GM12878 (cell line): ENCODE data around the gene SLC4A8. TPM values are rescaled to one million over a fixed set of nuclear protein-coding genes. Genes with fewer than 3 reads are reported as not detected.

Experiments used
- ATAC-seq: fragments of 200-7000 bp; cut with Tn5 transposase; 3 replicates; pipeline ENCODE4 v1.9.1; 2020; ENCODE audit warnings: mild to moderate bottlenecking, moderate library complexity
- BruUV-seq: library from RNA; stranded (reverse); fragments of 400-500 nt; replicated peaks from 2 replicates; lab custom pipeline; 2021; lab: Mats Ljungman, UMichigan
- CTCF ChIA-PET: fragments of 300-600 bp; sonication (Branson Sonifier 250); formaldehyde crosslinking; extraction: SDS; loops from one replicate; lab custom pipeline; 2021; ENCODE audit warnings: inconsistent platforms; lab: Yijun Ruan, JAX
- POLR2A ChIA-PET: fragments of 350-600 bp; formaldehyde crosslinking; extraction: SDS; loops from one replicate; lab custom pipeline; 2021; ENCODE audit warnings: inconsistent platforms; lab: Charles Lee
- RAD21 ChIA-PET: fragments of 300-600 bp; sonication (Branson Sonifier 250); formaldehyde crosslinking; loops from one replicate; lab custom pipeline; 2023; ENCODE audit warnings: antibody characterized with exemption; ENCODE audit not compliant: unreplicated experiment; lab: Charles Lee
- SMC1A ChIA-PET: fragments of 300-600 bp; sonication (Branson Sonifier 250); formaldehyde crosslinking; loops from one replicate; lab custom pipeline; 2023; ENCODE audit not compliant: unreplicated experiment, uncharacterized antibody; lab: Charles Lee
- DNase-seq: peaks from one replicate; pipeline ENCODE4 v3.0.0-alpha.2; 2011; ENCODE audit warnings: low read depth, low spot score
- FAIRE-seq: peaks from 3 replicates; lab custom pipeline; 2011; peaks lifted over from hg19 to GRCh38; lab: Jason Lieb, UNC
- H2AFZ ChIP-seq: 2 replicates; pipeline ENCODE4 v1.6.0; 2011; ENCODE audit warnings: low read depth, low read length, control low read depth; ENCODE audit not compliant: control insufficient read depth
- H3K27ac ChIP-seq: 2 replicates; pipeline ENCODE4 v1.5.1; 2011; ENCODE audit warnings: control low read depth; ENCODE audit not compliant: control insufficient read depth, insufficient read depth
- H3K27me3 ChIP-seq, 2 experiments: replicated peaks in 1 of 2; 2 replicates each; pipeline versions ENCODE4 v1.6.0 to v1.6.1; 2011; ENCODE audit warnings: low read length in 1 of 2; ENCODE audit not compliant: control insufficient read depth in 2 of 2, insufficient read depth in 2 of 2
- H3K36me3 ChIP-seq, 2 experiments: 2 replicates each; pipeline ENCODE4 v1.5.1; 2011; ENCODE audit warnings: low read length in 1 of 2; ENCODE audit not compliant: control insufficient read depth in 2 of 2, insufficient read depth in 2 of 2
- H3K4me1 ChIP-seq: 2 replicates; pipeline ENCODE4 v1.6.1; 2011; ENCODE audit warnings: mild to moderate bottlenecking, low read length, moderate library complexity, mixed read lengths; ENCODE audit not compliant: control insufficient read depth, insufficient read depth
- H3K4me2 ChIP-seq: 2 replicates; pipeline ENCODE4 v1.6.0; 2011; ENCODE audit warnings: control low read depth; ENCODE audit not compliant: control insufficient read depth, insufficient read depth
- H3K4me3 ChIP-seq: fragments of 200-600 bp; sonication (generic); 2 replicates; pipeline ENCODE4 v1.5.1; 2016
- H3K79me2 ChIP-seq: 2 replicates; pipeline ENCODE4 v1.6.0; 2011; ENCODE audit warnings: low read length; ENCODE audit not compliant: control insufficient read depth, insufficient read depth
- H3K9ac ChIP-seq: 2 replicates; pipeline ENCODE4 v1.8.0; 2011; ENCODE audit warnings: low read length, control low read depth, mixed read lengths; ENCODE audit not compliant: control insufficient read depth, insufficient read depth
- H3K9me3 ChIP-seq: replicated peaks from 3 replicates; pipeline ENCODE4 v1.5.1; 2011; ENCODE audit warnings: mild to moderate bottlenecking, low read length; ENCODE audit not compliant: control insufficient read depth, insufficient read depth
- H4K20me1 ChIP-seq: 2 replicates; pipeline ENCODE4 v1.6.0; 2011; ENCODE audit not compliant: control insufficient read depth, insufficient read depth
- CBFB ChIP-seq: IDR thresholded peaks from 2 replicates; pipeline ENCODE4 v1.6.1; 2016; ENCODE audit warnings: antibody characterized with exemption, low read depth
- CBX5 ChIP-seq: sonication (generic); IDR thresholded peaks from 2 replicates; pipeline ENCODE4 v1.6.1; 2016; ENCODE audit warnings: low read depth, moderate library complexity, mild to moderate bottlenecking, inconsistent platforms
- CHD1 ChIP-seq: IDR thresholded peaks from 2 replicates; pipeline ENCODE4 v1.6.1; 2012; ENCODE audit warnings: low read depth, low read length, improper control_type of control experiment
- HDAC6 ChIP-seq: fragments of 200-600 bp; sonication (generic); IDR thresholded peaks from one replicate; pipeline ENCODE4 v1.8.0; 2017; ENCODE audit warnings: antibody characterized with exemption; ENCODE audit not compliant: unreplicated experiment
- KAT2A ChIP-seq: conservative IDR thresholded peaks from 2 replicates; pipeline ENCODE4 v1.6.1; 2011; ENCODE audit warnings: low read depth, low read length; ENCODE audit not compliant: control insufficient read depth
- MEF2B ChIP-seq: fragments of 450-650 bp; IDR thresholded peaks from 2 replicates; pipeline ENCODE4 v1.6.1; 2018; ENCODE audit warnings: mild to moderate bottlenecking, moderate library complexity; ENCODE audit not compliant: partially characterized antibody, poor library complexity, severe bottlenecking
- POU2F2 ChIP-seq: IDR thresholded peaks from 3 replicates; pipeline ENCODE4 v1.6.1; 2011; ENCODE audit warnings: low read depth, mild to moderate bottlenecking, low read length, borderline replicate concordance
- WGBS: methylation state at CpG from one replicate; pipeline ENCODE4 v1.1.6; 2016; ENCODE audit warnings: low lambda C conversion rate; ENCODE audit not compliant: insufficient replicate concordance, insufficient coverage; ENCODE audit errors: missing lambda C conversion rate; 5-methylcytosine and 5-hydroxymethylcytosine counted together
- in situ Hi-C: fragments of 300-500 bp; cut with MboI; formaldehyde crosslinking; loops from 9 replicates; pipeline ENCODE4 v1.14.3; 2018; ENCODE audit warnings: mixed read lengths
- intact Hi-C: fragments of 100-400 bp; cut with micrococcal nuclease; formaldehyde crosslinking; loops from one replicate; pipeline ENCODE4 v1.14.2; 2022; ENCODE audit not compliant: unreplicated experiment
- polyA plus RNA-seq, 11 experiments: library from polyadenylated mRNA; depleted of rRNA in 4 of 11; unstranded in 6 of 11; stranded (reverse) in 5 of 11; fragments of >200 nt; fragmentation: Nextera tagmentation in 4 of 11; fragmentation: Illumina TruSeq in 1 of 11; extraction: Ambion mirVana in 4 of 11; extraction: Trizol in 1 of 11; gene quantifications; 1 replicate in 1 of 11; 2 replicates in 10 of 11; pipeline versions ENCODE4 v1.2.1 to v1.2.3, GENCODE V29; 2011 to 2016; ENCODE audit warnings: inconsistent platforms in 2 of 11, missing spikeins in 2 of 11, low read depth in 1 of 11
- total RNA-seq, 4 experiments: library from RNA; depleted of rRNA in 3 of 4; stranded (reverse); fragments of >200 nt in 3 of 4; fragmentation: Illumina TruSeq in 1 of 4; extraction: Trizol in 1 of 4; gene quantifications; 2 replicates each; pipeline versions ENCODE4 v1.2.1 to v1.2.3, GENCODE V29; 2013 to 2021
- TF ChIP-seq, protein P1 (sequence below): IDR thresholded peaks from 2 replicates; pipeline ENCODE4 v1.6.1; 2012; ENCODE audit warnings: low read depth, low read length, improper control_type of control experiment

The SLC4A8 gene
- total and polyA plus RNA-seq, 10 of the 15 experiments (the other 5 are each of a cell fraction or from before 2014, with no cell fraction given): 1.4 to 7.7 (median 3.7) TPM

DNA sequence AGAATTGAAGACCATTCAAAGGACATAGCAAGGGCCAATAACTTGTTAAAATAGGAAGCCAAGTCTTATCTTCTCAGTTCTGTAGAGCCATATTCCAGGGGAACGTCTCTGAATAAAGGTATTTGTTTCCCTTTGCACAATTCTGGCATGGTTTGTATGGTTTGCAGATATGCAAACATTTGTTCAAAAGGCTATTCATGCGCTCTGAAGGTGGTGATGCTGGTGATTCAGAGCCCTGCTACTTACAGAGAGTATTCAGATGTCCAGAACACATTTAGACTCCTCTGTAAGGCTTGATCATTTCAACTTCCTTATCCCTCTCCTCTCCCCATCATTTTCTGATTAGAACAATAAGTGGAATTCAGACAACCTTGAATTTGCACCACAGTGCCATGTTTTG is 35.9 kb downstream of the SLC4A8 start:
- no peaks in the 10 kb centered on the region for H3K36me3 ChIP-seq
- CTCF ChIA-PET: no interaction called here
- H3K27me3 ChIP-seq: no peaks in the 10 kb centered on the region
- no peak overlapping the region for H3K9ac ChIP-seq
- H3K27ac ChIP-seq: no peak overlapping the region
- no peak overlapping the region for H3K4me2 ChIP-seq
- no peak overlapping the region for H3K4me3 ChIP-seq
- H3K79me2 ChIP-seq: no peaks in the 10 kb centered on the region
- H3K4me1 ChIP-seq: no peaks in the 10 kb centered on the region
- POLR2A ChIA-PET: no interaction called here
- RAD21 ChIA-PET: no interaction called here
- FAIRE-seq: no peak
- no peaks in the 10 kb centered on the region for H4K20me1 ChIP-seq
- no peaks in the 10 kb centered on the region for H3K9me3 ChIP-seq
- in situ Hi-C loops: no loop called here
- intact Hi-C loops: no loop called here
- 43% methylated on average over 2 of the region's 2 CpGs for WGBS
- BruUV-seq: no TSS peak
- no peak for ATAC-seq
- SMC1A ChIA-PET: interaction anchor here (1.2 kb wide), 1 partner anchor 31 kb away, joined by 3 read pairs; no protein-coding TSS in a partner anchor
- TF ChIP-seq CBX5: no peak
- no peak for TF ChIP-seq CBFB
- TF ChIP-seq, protein P1, sequence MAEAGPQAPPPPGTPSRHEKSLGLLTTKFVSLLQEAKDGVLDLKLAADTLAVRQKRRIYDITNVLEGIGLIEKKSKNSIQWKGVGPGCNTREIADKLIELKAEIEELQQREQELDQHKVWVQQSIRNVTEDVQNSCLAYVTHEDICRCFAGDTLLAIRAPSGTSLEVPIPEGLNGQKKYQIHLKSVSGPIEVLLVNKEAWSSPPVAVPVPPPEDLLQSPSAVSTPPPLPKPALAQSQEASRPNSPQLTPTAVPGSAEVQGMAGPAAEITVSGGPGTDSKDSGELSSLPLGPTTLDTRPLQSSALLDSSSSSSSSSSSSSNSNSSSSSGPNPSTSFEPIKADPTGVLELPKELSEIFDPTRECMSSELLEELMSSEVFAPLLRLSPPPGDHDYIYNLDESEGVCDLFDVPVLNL: no peak
- TF ChIP-seq POU2F2: no peak
- no peak for TF ChIP-seq CHD1
- TF ChIP-seq MEF2B: no peak
- no peak for TF ChIP-seq HDAC6
- no peak for TF ChIP-seq KAT2A
- no peak for DNase-seq
- H2AFZ ChIP-seq: no peak overlapping the region
